SU-DHL-6 (cell line): ENCODE results near the gene SCN2B.

Source experiments
- H2AFZ ChIP-seq: fragments of 200-600 bp; sonication (generic); 2 replicates; pipeline ENCODE4 v1.6.1; 2014; ENCODE audit warnings: low read depth, mild to moderate bottlenecking, moderate library complexity, mixed read lengths, antibody characterized with exemption, low read length; ENCODE audit not compliant: severe bottlenecking
- H3F3A ChIP-seq: fragments of 200-600 bp; shearing (Covaris generic); 2 replicates; pipeline ENCODE4 v1.6.0; 2016; ENCODE audit warnings: antibody characterized with exemption, mild to moderate bottlenecking; ENCODE audit not compliant: insufficient read depth
- H3K27ac ChIP-seq: fragments of 200-600 bp; sonication (generic); 2 replicates; pipeline ENCODE4 v1.5.1; 2016; ENCODE audit warnings: low read depth, mild to moderate bottlenecking, low read length, moderate library complexity, mixed read lengths
- H3K27me3 ChIP-seq: fragments of 200-600 bp; sonication (generic), shearing (Covaris generic); 2 replicates; pipeline ENCODE4 v1.6.0; 2014; ENCODE audit warnings: mild to moderate bottlenecking, low read length
- H3K36me3 ChIP-seq: fragments of 200-600 bp; sonication (generic); 2 replicates; pipeline ENCODE4 v1.6.1; 2014; ENCODE audit warnings: mild to moderate bottlenecking, low read length, mixed read lengths
- H3K4me2 ChIP-seq: fragments of 300-600, 200-600 bp; shearing (Covaris generic), sonication (generic); 2 replicates; pipeline ENCODE4 v1.6.0; 2014; ENCODE audit warnings: low read length, low read depth, mild to moderate bottlenecking; ENCODE audit not compliant: poor library complexity, severe bottlenecking
- H3K4me3 ChIP-seq: fragments of 200-600 bp; sonication (generic); 2 replicates; pipeline ENCODE4 v1.5.1; 2014; ENCODE audit warnings: antibody characterized with exemption, low read length, mild to moderate bottlenecking, mixed read lengths; ENCODE audit not compliant: insufficient read depth, poor library complexity, severe bottlenecking
- H3K79me2 ChIP-seq: fragments of 200-600 bp; sonication (generic); 2 replicates; pipeline ENCODE4 v1.6.1; 2014; ENCODE audit warnings: mild to moderate bottlenecking, low read length, moderate library complexity; ENCODE audit not compliant: insufficient read depth
- H3K9ac ChIP-seq: fragments of 200-600 bp; sonication (generic); 2 replicates; pipeline ENCODE4 v1.7.0; 2014; ENCODE audit warnings: mild to moderate bottlenecking, low read length
- H3K9me2 ChIP-seq: fragments of 200-600 bp; sonication (generic); replicated peaks from 2 replicates; pipeline ENCODE4 v1.6.1; 2014; ENCODE audit warnings: low read length; ENCODE audit not compliant: insufficient read depth
- H3K9me3 ChIP-seq: fragments of 200-600 bp; sonication (generic); 2 replicates; pipeline ENCODE4 v1.6.1; 2014; ENCODE audit warnings: low read length, mixed read lengths; ENCODE audit not compliant: insufficient read depth
- H4K20me1 ChIP-seq: fragments of 200-600 bp; sonication (generic); 2 replicates; pipeline ENCODE4 v1.6.1; 2014; ENCODE audit warnings: low read depth, mild to moderate bottlenecking, antibody characterized with exemption, low read length, moderate library complexity, mixed read lengths
- CTCF ChIP-seq: fragments of 200-600 bp; sonication (generic); IDR thresholded peaks from one replicate; pipeline ENCODE4 v1.5.1; 2017; ENCODE audit warnings: antibody characterized with exemption, mild to moderate bottlenecking, low read length, moderate library complexity; ENCODE audit not compliant: insufficient read depth, poor library complexity, severe bottlenecking
- EZH2phosphoT487 ChIP-seq: fragments of 200-600 bp; sonication (generic), shearing (Covaris generic); conservative IDR thresholded peaks from 2 replicates; pipeline ENCODE4 v1.6.1; 2018; ENCODE audit warnings: mild to moderate bottlenecking, antibody characterized with exemption, low read length, moderate library complexity, mixed read lengths

The SCN2B gene

GRCh38 chr11:118136801-118137200 lies 39.6 kb downstream of the SCN2B start:
- no peaks in the 10 kb centered on the region for H3F3A ChIP-seq
- no peak overlapping the region for H2AFZ ChIP-seq
- H3K4me3 ChIP-seq = no peak overlapping the region

GRCh38 chr11:118136341-118136740 lies 40.1 kb downstream of the SCN2B start:
- Histone ChIP-seq H3F3A (no peaks in the 10 kb centered on the region), H3K4me2 (no peak overlapping the region), H2AFZ (no peak overlapping the region), H3K36me3 (no peaks in the 10 kb centered on the region), H3K27ac (no peak overlapping the region), H3K9me2 (no peaks in the 10 kb centered on the region), H3K4me3 (no peak overlapping the region), H4K20me1 (no peaks in the 10 kb centered on the region), H3K9ac (no peak overlapping the region), H3K9me3 (no peaks in the 10 kb centered on the region), H3K27me3 (no peaks in the 10 kb centered on the region), H3K79me2 (no peaks in the 10 kb centered on the region)
- TF ChIP-seq CTCF = no peak
- no peak for TF ChIP-seq EZH2phosphoT487

More at GRCh38 chr11:118136801-118137200, 39.6 kb downstream of the SCN2B start:
- H3K79me2 ChIP-seq = no peaks in the 10 kb centered on the region
- H3K27ac ChIP-seq = no peak overlapping the region
- H3K27me3 ChIP-seq = no peaks in the 10 kb centered on the region
- H3K36me3 ChIP-seq = no peaks in the 10 kb centered on the region
- no peak for TF ChIP-seq CTCF
- TF ChIP-seq EZH2phosphoT487 = no peak
- H3K9me2 ChIP-seq = no peaks in the 10 kb centered on the region
- H3K9me3 ChIP-seq = no peaks in the 10 kb centered on the region
- no peaks in the 10 kb centered on the region for H4K20me1 ChIP-seq
- H3K4me2 ChIP-seq = no peak overlapping the region
- H3K9ac ChIP-seq = no peak overlapping the region

- Histone ChIP-seq H3K79me2 (no peaks in the 10 kb centered on the region), H3K4me2 (no peak overlapping the region), H3K27me3 (no peaks in the 10 kb centered on the region), H3K4me3 (no peak overlapping the region), H4K20me1 (no peaks in the 10 kb centered on the region), H3K9me2 (no peaks in the 10 kb centered on the region), H3K27ac (no peak overlapping the region), H3K36me3 (no peaks in the 10 kb centered on the region), H2AFZ (no peak overlapping the region), H3K9me3 (no peaks in the 10 kb centered on the region), H3K9ac (no peak overlapping the region), H3F3A (no peaks in the 10 kb centered on the region)
- TF ChIP-seq EZH2phosphoT487 = no peak
- TF ChIP-seq CTCF = no peak
Observed at GRCh38 chr11:118135796-118136165, 40.7 kb downstream of the SCN2B start.
